Smooth muscle cell (in vitro differentiated cells): ENCODE measurements around the gene DNAJC25. TPM values are rescaled to one million over a fixed set of nuclear protein-coding genes. Genes with fewer than 3 reads are reported as not detected.
A peak's percentile ranks its signal among the peaks of the same experiment; 100 is the strongest.

ENCODE experiments used
- DNase-seq: peaks from one replicate; lab custom pipeline; 2025; ENCODE audit not compliant: unreplicated experiment; lab: John Stamatoyannopoulos, UW
- H2AFZ ChIP-seq: fragments of 200-600 bp; sonication (generic); 2 replicates; pipeline ENCODE4 v1.6.0; 2016; ENCODE audit warnings: antibody characterized with exemption, low read depth, mild to moderate bottlenecking
- H3F3A ChIP-seq: fragments of 200-600 bp; sonication (generic); 2 replicates; pipeline ENCODE4 v1.6.0; 2017; ENCODE audit warnings: antibody characterized with exemption, low read depth
- H3K27ac ChIP-seq: fragments of 200-600 bp; sonication (generic); 2 replicates; pipeline ENCODE4 v1.5.1; 2016; ENCODE audit warnings: low read depth, mild to moderate bottlenecking
- H3K27me3 ChIP-seq: fragments of 200-600 bp; sonication (generic); 2 replicates; pipeline ENCODE4 v1.6.1; 2016; ENCODE audit warnings: low read depth, mild to moderate bottlenecking
- H3K36me3 ChIP-seq: fragments of 200-600 bp; sonication (generic); 2 replicates; pipeline ENCODE4 v1.5.1; 2016; ENCODE audit warnings: low read depth
- H3K4me1 ChIP-seq: fragments of 200-600 bp; sonication (generic); 2 replicates; pipeline ENCODE4 v1.5.1; 2016; ENCODE audit warnings: low read depth
- H3K4me2 ChIP-seq: fragments of 200-600 bp; sonication (generic); 2 replicates; pipeline ENCODE4 v1.6.0; 2016; ENCODE audit warnings: mild to moderate bottlenecking
- H3K4me3 ChIP-seq: fragments of 200-600 bp; sonication (generic); 2 replicates; pipeline ENCODE4 v1.5.1; 2016; ENCODE audit warnings: mild to moderate bottlenecking
- H3K79me2 ChIP-seq: fragments of 200-600 bp; sonication (generic); 2 replicates; pipeline ENCODE4 v1.6.0; 2016; ENCODE audit warnings: low read depth, mild to moderate bottlenecking
- H3K9ac ChIP-seq: fragments of 200-600 bp; sonication (generic); 2 replicates; pipeline ENCODE4 v1.6.0; 2016; ENCODE audit warnings: low read depth
- H3K9me3 ChIP-seq: fragments of 200-600 bp; sonication (generic); replicated peaks from 2 replicates; pipeline ENCODE4 v1.5.1; 2016; ENCODE audit warnings: low read depth
- H4K20me1 ChIP-seq: fragments of 200-600 bp; sonication (generic); 2 replicates; pipeline ENCODE4 v1.6.0; 2016; ENCODE audit warnings: low read depth
- WGBS: methylation state at CpG from one replicate; pipeline ENCODE4 v1.1.7; 2016; ENCODE audit warnings: low lambda C conversion rate; 5-methylcytosine and 5-hydroxymethylcytosine counted together
- polyA plus RNA-seq: library from polyadenylated mRNA; unstranded; fragments of >200 nt; fragmentation: Nextera tagmentation; extraction: Ambion mirVana; gene quantifications from 2 replicates; pipeline ENCODE4 v1.2.1, GENCODE V29; 2016
- total RNA-seq: library from RNA; depleted of rRNA; stranded (reverse); fragments of >200 nt; gene quantifications from 2 replicates; pipeline ENCODE4 v1.2.3, GENCODE V29; 2014
- TF ChIP-seq, protein P1 (sequence below): fragments of 200-600 bp; sonication (generic); IDR thresholded peaks from 2 replicates; pipeline ENCODE4 v1.5.1; 2017; ENCODE audit warnings: borderline replicate concordance, mild to moderate bottlenecking, antibody characterized with exemption; ENCODE audit not compliant: insufficient read depth, poor library complexity, severe bottlenecking

Gene DNAJC25
- total RNA-seq (13.1 and 14.2 TPM in 2 replicates), polyA plus RNA-seq (16.5 and 17.4 TPM in 2 replicates)

- H3K4me3 ChIP-seq = peak within 1 kb of the TSS; percentile 81
- H3K27me3 ChIP-seq = no peaks in the 10 kb centered on the region
- H2AFZ ChIP-seq = peak within 1 kb of the TSS; percentile 93
- 1% methylated on average over 74 of the region's 79 CpGs for WGBS
- H3K27ac ChIP-seq = peak within 1 kb of the TSS; percentile 73
- peaks cover 17% of the 10 kb centered on the region for H3K4me1 ChIP-seq
- peak within 1 kb of the TSS; percentile 92 for H3K4me2 ChIP-seq
- peak within 1 kb of the TSS; percentile 93 for H3K9ac ChIP-seq
- H3K36me3 ChIP-seq = no peaks in the 10 kb centered on the region
- no peaks in the 10 kb centered on the region for H3F3A ChIP-seq
- H4K20me1 ChIP-seq = peaks cover 45% of the 10 kb centered on the region
- H3K9me3 ChIP-seq = no peaks in the 10 kb centered on the region
- peaks cover 51% of the 10 kb centered on the region for H3K79me2 ChIP-seq
- TF ChIP-seq, protein P1, sequence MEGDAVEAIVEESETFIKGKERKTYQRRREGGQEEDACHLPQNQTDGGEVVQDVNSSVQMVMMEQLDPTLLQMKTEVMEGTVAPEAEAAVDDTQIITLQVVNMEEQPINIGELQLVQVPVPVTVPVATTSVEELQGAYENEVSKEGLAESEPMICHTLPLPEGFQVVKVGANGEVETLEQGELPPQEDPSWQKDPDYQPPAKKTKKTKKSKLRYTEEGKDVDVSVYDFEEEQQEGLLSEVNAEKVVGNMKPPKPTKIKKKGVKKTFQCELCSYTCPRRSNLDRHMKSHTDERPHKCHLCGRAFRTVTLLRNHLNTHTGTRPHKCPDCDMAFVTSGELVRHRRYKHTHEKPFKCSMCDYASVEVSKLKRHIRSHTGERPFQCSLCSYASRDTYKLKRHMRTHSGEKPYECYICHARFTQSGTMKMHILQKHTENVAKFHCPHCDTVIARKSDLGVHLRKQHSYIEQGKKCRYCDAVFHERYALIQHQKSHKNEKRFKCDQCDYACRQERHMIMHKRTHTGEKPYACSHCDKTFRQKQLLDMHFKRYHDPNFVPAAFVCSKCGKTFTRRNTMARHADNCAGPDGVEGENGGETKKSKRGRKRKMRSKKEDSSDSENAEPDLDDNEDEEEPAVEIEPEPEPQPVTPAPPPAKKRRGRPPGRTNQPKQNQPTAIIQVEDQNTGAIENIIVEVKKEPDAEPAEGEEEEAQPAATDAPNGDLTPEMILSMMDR = no peak
- DNase-seq = peak; percentile 86
Observed at GRCh38 chr9:111631214-111631971, at the start of gene DNAJC25. Gene DNAJC25, plus strand, starts transcription at chr9:111631334. Its CDS starts 74 bp downstream, at chr9:111631408.

GRCh38 chr9:111582888-111583287 is 48.2 kb upstream of the DNAJC25 start:
- 95% methylated on average over 3 of the region's 3 CpGs for WGBS
- Histone ChIP-seq H3K27ac (no peak overlapping the region), H3K27me3 (no peaks in the 10 kb centered on the region), H3K4me3 (no peak overlapping the region), H3F3A (no peaks in the 10 kb centered on the region), H3K79me2 (no peaks in the 10 kb centered on the region), H3K9me3 (no peaks in the 10 kb centered on the region), H4K20me1 (no peaks in the 10 kb centered on the region), H3K4me2 (no peak overlapping the region), H3K9ac (no peak overlapping the region), H2AFZ (no peak overlapping the region), H3K4me1 (no peaks in the 10 kb centered on the region), H3K36me3 (peaks cover 21% of the 10 kb centered on the region)
- TF ChIP-seq, protein P1 = no peak
- DNase-seq = no peak

GRCh38 chr9:111586378-111586777 is 44.8 kb upstream of the DNAJC25 start:
- H3K4me1 ChIP-seq = no peaks in the 10 kb centered on the region
- WGBS = 97% methylated on average over 5 of the region's 5 CpGs
- H3K79me2 ChIP-seq = no peaks in the 10 kb centered on the region
- no peak overlapping the region for H2AFZ ChIP-seq
- H3K36me3 ChIP-seq = peaks cover 11% of the 10 kb centered on the region
- no peaks in the 10 kb centered on the region for H3K9me3 ChIP-seq
- H3F3A ChIP-seq = no peaks in the 10 kb centered on the region
- H4K20me1 ChIP-seq = no peaks in the 10 kb centered on the region
- no peak overlapping the region for H3K9ac ChIP-seq
- H3K4me3 ChIP-seq = no peak overlapping the region
- H3K27me3 ChIP-seq = no peaks in the 10 kb centered on the region
- no peak for DNase-seq
- H3K4me2 ChIP-seq = no peak overlapping the region
- H3K27ac ChIP-seq = no peak overlapping the region
- TF ChIP-seq, protein P1 = no peak

DNA sequence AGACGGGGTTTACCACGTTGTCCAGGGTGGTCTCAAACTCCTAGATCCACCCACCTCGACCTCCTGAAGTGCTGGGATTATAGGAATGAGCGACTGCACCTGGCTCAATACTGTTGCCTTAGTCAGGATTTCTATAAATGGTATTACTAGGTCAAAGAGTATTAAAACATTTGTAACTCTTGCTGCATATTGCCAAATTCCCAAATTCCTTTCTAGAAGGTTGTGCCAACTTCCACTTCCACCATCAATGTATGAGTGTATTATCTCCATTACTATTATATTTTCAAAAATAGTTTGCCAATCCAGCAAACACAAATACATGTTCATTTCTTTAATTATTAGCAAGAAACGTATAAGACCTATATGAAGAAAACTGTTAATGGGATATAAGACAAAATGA is 42.3 kb upstream of the DNAJC25 start:
- H3K27me3 ChIP-seq = no peaks in the 10 kb centered on the region
- H3F3A ChIP-seq = no peaks in the 10 kb centered on the region
- no peak overlapping the region for H3K27ac ChIP-seq
- 95% methylated on average over 5 of the region's 5 CpGs for WGBS
- no peaks in the 10 kb centered on the region for H3K79me2 ChIP-seq
- H3K4me1 ChIP-seq = no peaks in the 10 kb centered on the region
- no peak overlapping the region for H3K4me2 ChIP-seq
- DNase-seq = no peak
- no peak overlapping the region for H2AFZ ChIP-seq
- no peaks in the 10 kb centered on the region for H3K9me3 ChIP-seq
- no peaks in the 10 kb centered on the region for H4K20me1 ChIP-seq
- TF ChIP-seq, protein P1 = no peak
- no peaks in the 10 kb centered on the region for H3K36me3 ChIP-seq
- no peak overlapping the region for H3K4me3 ChIP-seq
- H3K9ac ChIP-seq = no peak overlapping the region
